ENCODE data around the gene GPX5.
"Not testable (repeated sequence)": the region's sequence is repeated elsewhere in the genome, so short reads cannot be mapped to it uniquely, and the experiment has no call there.

Gene GPX5, protein sequence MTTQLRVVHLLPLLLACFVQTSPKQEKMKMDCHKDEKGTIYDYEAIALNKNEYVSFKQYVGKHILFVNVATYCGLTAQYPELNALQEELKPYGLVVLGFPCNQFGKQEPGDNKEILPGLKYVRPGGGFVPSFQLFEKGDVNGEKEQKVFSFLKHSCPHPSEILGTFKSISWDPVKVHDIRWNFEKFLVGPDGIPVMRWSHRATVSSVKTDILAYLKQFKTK

DNA sequence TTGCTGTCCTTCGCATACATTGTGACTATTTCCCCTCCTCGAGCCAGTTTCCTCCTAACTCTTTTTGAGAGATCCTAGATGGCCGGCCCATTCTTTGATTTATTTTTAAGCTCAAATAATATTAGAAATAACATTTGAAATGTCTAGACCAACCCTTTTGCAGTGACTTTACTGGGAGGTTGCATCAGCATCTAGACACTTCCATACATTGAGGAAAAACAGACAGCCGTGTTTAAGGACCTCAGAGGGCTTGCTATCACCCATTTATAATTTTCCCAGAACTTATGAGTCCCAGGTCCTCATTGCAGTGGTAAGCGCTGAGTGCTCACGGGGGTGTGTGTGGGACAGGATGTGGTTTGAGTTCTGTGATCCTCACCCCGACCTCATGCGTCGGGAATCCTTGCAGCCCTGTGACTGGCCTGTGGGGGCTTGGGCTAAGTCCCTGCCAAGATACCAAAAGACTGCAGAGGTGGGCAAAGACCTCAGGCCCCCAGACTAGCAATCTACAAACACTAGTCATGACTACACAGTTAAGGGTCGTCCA, at the start of gene GPX5:
TSS of gene GPX5 (plus strand) at position 386 of the 544 bp plus-strand sequence. CDS start at position 519, 133 bp downstream.
- DNase-seq (ENCODE audit: low read depth, low spot score): peak; percentile 26

GRCh38 chr6:28478518-28478917, 47.2 kb upstream of the GPX5 start:
- no peak for DNase-seq (ENCODE audit: low read depth, low spot score)

DNA sequence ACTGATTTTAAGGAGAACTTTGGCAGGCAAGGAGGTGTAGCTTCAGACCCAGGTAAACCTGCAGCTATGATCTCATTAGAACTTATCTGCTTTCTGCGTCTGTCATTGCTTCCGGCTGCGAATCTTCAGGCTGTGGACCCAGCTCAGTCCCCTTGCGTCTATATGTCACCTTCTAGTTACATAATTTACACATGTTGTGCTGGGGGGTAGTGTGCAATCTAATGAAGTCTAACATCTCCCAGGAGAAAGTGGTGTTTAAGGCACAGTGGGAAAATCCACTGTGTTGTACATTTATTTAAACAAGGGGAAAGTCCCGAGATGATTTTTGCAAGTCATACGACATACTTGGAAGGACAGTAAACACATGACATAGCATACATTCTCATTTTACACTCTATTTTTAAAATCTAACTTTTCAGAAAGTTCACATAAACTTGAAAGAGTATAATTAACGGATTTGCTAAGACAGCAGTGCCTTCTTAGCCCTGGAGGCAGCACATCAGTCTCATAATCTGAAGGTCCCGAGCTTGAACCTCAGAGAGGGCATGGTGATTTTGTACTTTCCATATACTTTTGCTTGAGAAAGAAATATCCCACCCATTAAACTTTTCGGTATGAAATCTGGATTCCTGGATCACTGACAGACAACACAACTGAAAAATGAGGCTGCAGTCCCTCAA, 45.3 kb upstream of the GPX5 start:
- DNase-seq (ENCODE audit: low read depth, low spot score): no peak

GRCh38 chr6:28485482-28485881, 40.2 kb upstream of the GPX5 start:
- DNase-seq (ENCODE audit: low read depth, low spot score): no peak

DNA sequence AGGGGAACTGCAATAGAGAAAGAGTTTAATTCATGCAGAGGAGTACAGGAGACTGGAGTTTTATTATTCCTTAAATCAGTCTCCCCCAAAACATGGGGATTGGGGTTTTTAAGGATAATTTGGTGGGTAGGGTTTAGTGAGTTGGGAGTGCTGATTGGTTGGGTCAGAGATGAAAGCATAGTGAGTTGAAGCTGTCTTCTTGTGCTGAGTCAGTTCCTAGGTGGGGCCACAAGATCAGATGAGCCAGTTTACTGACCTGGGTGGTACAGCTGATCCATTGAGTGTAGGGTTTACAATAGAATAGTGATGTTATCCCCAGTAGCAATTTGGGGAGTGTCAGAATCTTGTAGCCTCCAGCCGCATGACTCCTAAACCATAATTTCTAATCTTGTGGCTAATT, 39.1 kb upstream of the GPX5 start:
- no peak for DNase-seq (ENCODE audit: low read depth, low spot score)

- DNase-seq (ENCODE audit: low read depth, low spot score): no peak
Measured at GRCh38 chr6:28486988-28487742, 38.5 kb upstream of the GPX5 start.

GRCh38 chr6:28488916-28489365, 36.7 kb upstream of the GPX5 start:
- DNase-seq (ENCODE audit: low read depth, low spot score): peak; percentile 65

- peak; percentile 83 for DNase-seq (ENCODE audit: low read depth, low spot score)
Measured at GRCh38 chr6:28489366-28490204, 36.1 kb upstream of the GPX5 start.

DNA sequence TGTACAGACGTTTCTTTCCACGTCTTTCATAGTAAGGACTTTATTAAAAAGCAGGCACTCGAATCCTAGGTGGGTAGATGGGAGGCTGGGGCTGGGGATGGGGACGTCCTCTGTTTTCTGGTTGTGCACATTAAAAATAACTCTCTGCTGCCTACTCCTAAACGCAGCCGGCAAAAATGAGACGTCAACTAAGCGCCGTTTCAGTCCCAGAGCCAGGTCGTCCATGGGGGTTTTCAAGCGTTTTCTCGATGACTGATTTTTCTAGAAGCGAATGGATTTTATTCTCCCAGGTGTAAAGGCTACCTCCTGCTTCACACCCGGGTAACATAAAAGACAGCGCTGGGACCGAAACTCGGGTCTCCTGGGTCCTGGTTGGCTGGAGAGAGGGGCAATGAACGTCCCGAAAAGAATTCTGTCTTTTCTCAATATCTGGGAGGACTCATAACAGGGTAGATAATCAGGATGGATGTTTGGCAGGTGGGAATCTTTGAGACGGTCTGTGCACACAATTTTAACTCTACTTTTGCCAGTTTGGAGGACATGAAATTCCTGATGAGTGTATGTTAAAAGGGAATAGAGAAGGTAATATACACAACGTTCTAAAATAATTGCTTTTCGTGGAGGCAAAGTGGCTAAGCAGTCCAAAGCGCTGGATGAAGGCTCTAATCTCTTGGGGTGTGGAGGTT, 35.3 kb upstream of the GPX5 start:
- no peak for DNase-seq (ENCODE audit: low read depth, low spot score)

DNA sequence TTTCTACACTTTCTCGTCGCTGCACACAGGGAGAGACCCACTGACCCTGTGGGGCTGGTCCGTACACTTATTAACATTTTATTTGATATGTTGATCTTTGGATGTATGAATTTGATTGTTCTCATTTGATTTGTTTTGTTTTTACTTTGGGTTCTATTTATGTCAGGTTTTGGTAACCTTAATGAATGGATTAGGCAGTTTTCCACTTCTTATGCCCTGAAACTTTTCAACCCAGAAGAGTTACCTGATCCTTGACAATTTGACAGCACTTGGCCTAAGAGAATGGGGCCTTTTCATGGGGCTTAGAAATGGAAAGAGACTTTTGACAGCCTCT, 33.7 kb upstream of the GPX5 start:
- peak; percentile 14 for DNase-seq (ENCODE audit: low read depth, low spot score)

DNA sequence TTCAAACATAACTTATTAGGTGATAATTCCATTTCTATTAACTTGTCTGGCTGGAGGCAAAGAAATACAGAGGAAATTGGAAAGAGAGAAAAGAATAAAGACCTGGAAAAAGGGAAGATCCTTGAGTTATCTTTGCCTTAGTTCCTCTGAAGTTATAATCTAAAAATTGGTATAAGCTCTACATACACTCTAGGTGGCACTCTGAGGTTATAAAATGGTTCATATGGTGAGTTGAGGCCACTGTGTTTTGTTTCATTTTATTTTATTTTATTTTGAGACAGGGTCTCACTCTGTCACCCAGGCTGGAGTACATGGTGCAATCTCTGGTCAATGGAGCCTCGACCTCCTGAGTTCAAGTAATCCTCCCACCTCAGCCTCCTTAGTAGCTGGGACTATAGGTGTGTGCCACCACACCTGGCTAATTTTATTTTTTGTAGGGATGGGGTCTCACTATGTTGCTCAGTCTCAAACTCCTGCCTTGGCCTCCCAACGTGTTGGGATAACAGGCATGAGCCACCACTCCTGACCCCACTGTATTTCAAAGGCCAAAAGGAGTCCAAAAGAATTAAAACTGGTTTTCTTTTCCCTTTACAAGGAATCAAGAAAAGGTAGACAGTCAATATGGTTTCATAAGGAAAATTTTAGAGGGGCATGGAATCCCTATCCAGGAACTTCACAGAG, 29.4 kb upstream of the GPX5 start:
- no peak for DNase-seq (ENCODE audit: low read depth, low spot score)

GRCh38 chr6:28497306-28497705, 28.4 kb upstream of the GPX5 start:
- DNase-seq (ENCODE audit: low read depth, low spot score): no peak

- DNase-seq (ENCODE audit: low read depth, low spot score): no peak
Measured at GRCh38 chr6:28497893-28498292, 27.8 kb upstream of the GPX5 start.

- DNase-seq (ENCODE audit: low read depth, low spot score): no peak
Measured at GRCh38 chr6:28501259-28501658, 24.4 kb upstream of the GPX5 start.

GRCh38 chr6:28502136-28502535, 23.5 kb upstream of the GPX5 start:
- not testable (repeated sequence) for DNase-seq (ENCODE audit: low read depth, low spot score)

DNA sequence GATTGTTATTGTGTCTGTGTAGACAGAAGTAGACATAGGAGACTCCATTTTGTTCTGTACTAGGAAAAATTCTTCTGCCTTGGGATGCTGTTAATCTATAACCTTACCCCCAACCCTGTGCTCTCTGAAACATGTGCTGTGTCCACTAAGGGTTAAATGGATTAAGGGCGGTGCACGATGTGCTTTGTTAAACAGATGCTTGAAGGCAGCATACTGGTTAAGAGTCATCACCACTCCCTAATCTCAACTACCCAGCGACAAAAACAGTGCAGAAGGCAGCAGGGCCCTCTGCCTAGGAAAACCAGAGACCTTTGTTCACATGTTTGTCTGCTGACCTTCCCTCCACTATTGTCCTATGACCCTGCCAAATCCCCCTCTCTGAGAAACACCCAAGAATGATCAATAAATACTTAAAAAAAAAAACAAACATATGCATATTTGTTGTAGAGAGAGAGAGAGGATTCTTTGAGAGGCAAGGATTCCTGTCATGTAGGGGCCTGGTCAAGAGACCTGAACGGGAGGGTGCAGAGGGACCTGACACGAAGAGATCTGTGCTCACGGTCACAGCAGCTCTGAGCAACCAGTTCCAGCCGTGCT, 22.9 kb upstream of the GPX5 start:
- DNase-seq (ENCODE audit: low read depth, low spot score): not testable (repeated sequence)

DNA sequence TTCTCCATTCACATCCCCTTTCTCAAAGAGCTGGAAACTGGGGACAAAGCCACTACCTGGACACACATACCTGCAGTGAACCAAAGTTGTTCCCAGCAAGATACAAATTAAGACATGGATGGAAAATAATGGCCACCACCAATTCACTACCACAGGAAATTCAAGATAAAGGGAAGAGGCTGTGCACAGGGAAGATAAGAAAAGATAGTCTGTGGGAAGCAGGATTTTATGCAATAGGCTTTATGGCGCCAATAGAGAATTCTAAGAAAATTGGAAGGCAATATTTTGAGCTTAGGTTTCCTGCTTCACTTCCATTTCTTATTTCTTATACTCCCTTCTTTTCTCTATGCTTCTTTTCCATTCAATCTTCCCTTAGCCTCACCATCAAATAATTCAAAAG, 19.9 kb upstream of the GPX5 start:
- no peak for DNase-seq (ENCODE audit: low read depth, low spot score)

DNA sequence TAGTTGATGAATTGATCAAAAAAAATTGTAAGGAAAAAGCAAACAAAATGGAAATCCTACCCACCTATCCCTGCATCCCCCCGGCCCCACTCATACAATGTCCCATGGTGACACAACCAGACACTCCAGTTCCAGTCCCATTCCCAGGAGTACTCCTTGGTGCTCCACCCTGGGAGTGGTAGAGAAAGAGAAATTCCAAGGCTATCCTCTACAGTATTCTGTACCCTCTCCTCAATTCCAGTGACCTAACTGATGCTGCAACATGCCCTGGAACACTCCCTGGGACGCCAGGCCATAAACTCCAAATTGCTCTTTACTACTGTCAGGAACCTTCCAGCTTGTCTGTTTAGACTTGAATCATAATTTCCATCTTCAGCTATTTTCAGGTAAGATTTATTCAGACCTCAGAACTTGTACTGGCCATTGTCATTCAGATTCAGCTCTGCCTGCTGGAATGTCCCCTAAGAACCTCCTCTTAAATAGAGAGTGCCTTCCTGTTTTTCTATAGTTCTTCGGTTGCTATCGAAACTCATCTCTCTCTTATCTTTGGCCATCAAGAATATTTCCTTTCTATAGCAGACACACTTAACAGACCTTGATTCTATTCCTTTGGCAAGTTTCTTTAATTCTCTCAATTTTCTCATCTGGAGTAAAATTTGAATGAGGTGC, 18.7 kb upstream of the GPX5 start:
- DNase-seq (ENCODE audit: low read depth, low spot score): no peak

- no peak for DNase-seq (ENCODE audit: low read depth, low spot score)
Measured at GRCh38 chr6:28511628-28512300, 13.9 kb upstream of the GPX5 start.
